C4-2B (cell line): ENCODE data around the gene SMIM9.

Experiments used
- CTCF ChIP-seq: fragments of 450-650 bp; conservative IDR thresholded peaks from 2 replicates; pipeline ENCODE4 v1.5.1; 2017; ENCODE audit warnings: mild to moderate bottlenecking
- ZFX ChIP-seq: fragments of 450-650 bp; IDR thresholded peaks from 2 replicates; pipeline ENCODE4 v1.6.1; 2017

DNA sequence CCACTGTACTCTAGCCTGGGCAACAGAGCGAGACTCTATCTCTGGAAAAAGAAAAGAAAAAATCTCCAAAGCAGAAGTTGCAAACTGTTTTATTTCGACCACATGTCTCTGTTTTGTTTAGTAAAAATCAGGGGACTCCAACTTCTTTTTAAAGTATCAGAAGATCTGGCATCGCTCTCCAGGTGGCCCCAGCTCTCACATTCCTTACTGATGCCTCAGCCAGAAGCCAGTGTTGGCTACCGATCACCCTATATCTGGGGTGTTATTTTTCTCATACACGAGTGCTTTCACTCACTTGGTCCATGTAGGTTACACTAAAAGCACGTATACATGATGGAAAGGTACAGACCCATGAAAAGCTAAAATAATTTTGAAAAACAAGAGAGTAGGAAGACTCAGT is 37.5 kb downstream of the SMIM9 start:
- no peak for TF ChIP-seq CTCF
- no peak for TF ChIP-seq ZFX
